Fibroblast of pulmonary artery (primary cell): ENCODE results near the gene KEL.
"Not testable (repeated sequence)": the region's sequence is repeated elsewhere in the genome, so short reads cannot be mapped to it uniquely, and the experiment has no call there.

Source experiments
- DNase-seq: peaks from one replicate; pipeline ENCODE4 v3.0.0-alpha.2; 2010; ENCODE audit warnings: low read depth
- H3K4me3 ChIP-seq: replicated peaks from 2 replicates; pipeline ENCODE4 v1.5.1; 2011; ENCODE audit warnings: low read depth, mild to moderate bottlenecking, control low read depth, low read length, moderate library complexity
- CTCF ChIP-seq: IDR thresholded peaks from 2 replicates; pipeline ENCODE4 v1.5.1; 2011; ENCODE audit warnings: mild to moderate bottlenecking, control low read depth, low read length, inconsistent platforms; ENCODE audit errors: missing control alignments

KEL gene

GRCh38 chr7:142983825-142984224 is 21.7 kb upstream of the KEL start:
- TF ChIP-seq CTCF = no peak
- no peak for DNase-seq
- no peak overlapping the region for H3K4me3 ChIP-seq

DNA sequence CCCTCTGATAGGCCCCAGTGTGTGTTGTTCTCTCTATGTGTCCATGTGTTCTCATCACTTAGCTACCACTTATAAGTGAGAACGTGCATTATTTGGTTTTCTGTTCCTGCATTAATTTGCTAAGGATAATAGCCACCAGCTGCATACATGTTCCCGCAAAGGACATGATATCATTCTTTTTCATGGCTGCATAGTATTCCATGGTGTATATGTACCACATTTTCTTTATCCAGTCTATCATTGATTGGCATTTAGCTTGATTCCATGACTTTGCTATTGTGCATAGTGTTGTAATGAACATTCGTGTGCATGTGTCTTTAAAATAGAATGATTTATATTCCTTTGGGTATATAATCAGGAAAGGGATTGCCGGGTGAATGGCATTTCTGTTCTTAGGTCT is 16.2 kb upstream of the KEL start:
- DNase-seq, H3K4me3 ChIP-seq: not testable (repeated sequence)

DNA sequence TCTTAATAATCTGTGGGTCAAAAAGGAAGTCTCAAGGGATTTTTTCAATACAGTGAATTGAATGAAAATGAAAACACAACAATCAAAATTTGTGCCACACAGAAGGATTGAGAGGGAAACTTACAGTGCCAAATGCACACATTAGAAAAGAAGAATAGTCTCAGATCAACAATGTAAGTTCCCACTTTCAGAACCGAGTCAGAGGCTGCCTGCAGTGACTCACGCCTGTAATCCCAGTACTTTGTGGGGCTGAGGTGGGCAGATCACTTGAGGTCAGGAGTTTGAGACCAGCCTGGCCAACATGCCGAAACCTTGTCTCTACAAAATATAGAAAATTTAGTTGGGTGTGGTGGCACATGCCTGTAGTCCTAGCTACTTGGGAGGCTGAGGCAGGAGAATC is 12.5 kb upstream of the KEL start:
- DNase-seq = no peak
- TF ChIP-seq CTCF = no peak
- no peak overlapping the region for H3K4me3 ChIP-seq

DNA sequence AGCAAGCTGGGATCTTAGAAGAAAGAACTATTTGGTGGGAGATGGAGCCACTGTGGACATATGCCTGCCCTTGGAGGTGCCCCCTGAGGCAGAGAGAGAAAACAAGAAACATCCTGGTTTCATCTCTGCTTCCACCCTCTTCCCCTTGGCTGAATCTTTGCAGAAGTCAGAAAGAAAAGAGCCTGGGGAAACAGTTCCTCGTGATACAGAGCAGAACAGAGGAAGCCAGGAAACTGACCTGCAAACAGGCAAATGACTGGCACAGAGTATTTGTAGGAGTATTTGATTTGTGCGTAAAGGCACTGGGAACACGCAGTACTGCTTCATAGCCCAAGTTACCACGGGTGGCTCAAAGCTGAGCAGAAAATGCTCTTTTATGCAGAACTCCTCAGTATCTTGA is 7.0 kb upstream of the KEL start:
- TF ChIP-seq CTCF = no peak
- no peak overlapping the region for H3K4me3 ChIP-seq
- DNase-seq = no peak

DNA sequence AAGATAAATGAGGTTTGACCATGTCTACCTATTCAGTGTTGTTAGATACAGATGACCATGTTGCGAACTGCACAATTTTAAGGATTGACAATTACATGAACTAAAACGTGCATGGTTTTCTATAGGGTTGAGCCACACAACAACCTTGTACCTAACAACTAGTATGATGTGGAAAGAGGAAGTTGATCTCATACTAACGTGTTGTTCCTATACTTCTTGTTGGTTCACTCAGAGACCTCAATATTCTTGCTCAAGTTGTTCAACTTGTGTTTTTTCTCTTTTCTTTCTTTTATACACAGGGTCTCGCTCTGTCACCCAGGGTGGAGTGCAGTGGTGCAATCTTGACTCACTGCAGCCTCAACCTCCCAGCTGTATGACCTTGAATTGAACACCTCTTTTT is 6.1 kb upstream of the KEL start:
- TF ChIP-seq CTCF = no peak

DNA sequence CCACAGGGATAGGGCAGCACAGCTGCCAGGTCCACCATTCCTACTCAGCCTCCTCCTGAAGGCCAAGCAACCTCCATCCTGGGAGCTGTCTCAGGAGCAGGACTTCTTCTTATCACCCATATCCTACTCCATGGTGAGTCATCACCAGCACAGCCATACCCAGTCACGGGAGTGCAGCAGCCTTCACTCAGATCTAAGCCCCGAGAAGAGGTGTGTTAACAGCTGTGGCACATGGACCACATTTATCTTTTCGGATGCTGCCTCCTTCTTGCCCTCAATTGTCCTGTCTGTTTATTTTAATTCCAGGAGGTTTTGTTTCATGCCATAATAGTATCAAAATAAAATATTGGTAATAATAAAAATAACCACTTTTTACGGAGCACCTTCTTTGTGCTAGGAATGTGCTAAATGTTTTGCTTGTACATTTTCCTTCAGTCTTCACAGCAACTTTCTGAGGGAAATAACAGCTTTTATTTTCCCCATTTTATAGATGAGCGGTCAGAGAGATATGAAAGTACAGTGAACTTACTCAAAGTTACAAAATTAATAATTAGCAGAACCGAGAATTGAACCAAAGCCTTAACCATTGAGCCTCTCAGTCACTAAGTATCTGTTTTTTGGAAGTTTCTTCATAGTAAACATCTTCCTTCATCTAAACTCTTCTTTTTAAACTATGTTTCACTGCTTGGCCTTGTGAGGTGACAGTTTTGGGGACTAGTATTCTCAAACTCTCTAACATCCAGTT is 2.5 kb upstream of the KEL start:
- no peak for DNase-seq
- TF ChIP-seq CTCF = no peak

More for the DNA sequence above, 6.1 kb upstream of the KEL start:
- no peak for DNase-seq
- no peak overlapping the region for H3K4me3 ChIP-seq

DNA sequence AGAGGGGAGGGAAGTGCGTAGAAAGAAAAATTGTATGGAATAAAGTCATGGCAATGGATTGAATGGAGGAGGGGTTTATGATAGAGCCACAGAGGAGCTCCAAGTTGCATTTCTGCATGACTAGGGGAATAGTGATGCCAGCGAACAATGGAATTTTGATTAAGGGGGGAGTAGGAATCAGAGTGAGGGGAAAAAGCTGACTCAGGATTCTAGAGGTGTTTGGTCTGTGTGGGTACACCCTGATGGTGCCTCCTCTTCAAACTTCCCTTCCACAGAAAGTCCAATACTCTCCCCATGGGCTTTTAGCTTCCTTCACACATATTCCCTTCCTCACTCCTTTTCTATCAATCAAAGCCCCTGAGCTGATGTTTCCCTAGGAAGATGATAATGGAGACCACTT is 1.8 kb upstream of the KEL start:
- no peak for TF ChIP-seq CTCF
- DNase-seq = no peak
- H3K4me3 ChIP-seq = no peak overlapping the region

More for the DNA sequence above, 2.5 kb upstream of the KEL start:
- no peak overlapping the region for H3K4me3 ChIP-seq
